HL-60 (cell line): ENCODE measurements around the gene SEC14L1.

Experiments
- DNase-seq, 2 experiments: peaks; one replicate each; pipeline ENCODE4 v3.0.0-alpha.2; 2010 to 2020; ENCODE audit warnings: low read depth in 1 of 2, low spot score in 1 of 2
- H3K27ac ChIP-seq: fragments of 250-450 bp; sonication (Bioruptor Pico); replicated peaks from 2 replicates; pipeline ENCODE4 v1.5.1; 2020; ENCODE audit warnings: mild to moderate bottlenecking, moderate library complexity
- H3K27me3 ChIP-seq: fragments of 250-450 bp; sonication (Bioruptor Pico); 2 replicates; pipeline ENCODE4 v1.5.1; 2021; ENCODE audit warnings: mild to moderate bottlenecking, moderate library complexity; ENCODE audit not compliant: insufficient read depth, poor library complexity, severe bottlenecking
- H3K4me3 ChIP-seq: replicated peaks from 2 replicates; pipeline ENCODE4 v1.5.1; 2011; ENCODE audit warnings: mild to moderate bottlenecking, control low read depth, low read length; ENCODE audit not compliant: insufficient read depth
- GABPA ChIP-seq: IDR thresholded peaks from 2 replicates; pipeline ENCODE4 v1.6.1; 2012; ENCODE audit warnings: low read depth
- POLR2AphosphoS5 ChIP-seq: IDR thresholded peaks from 2 replicates; pipeline ENCODE4 v1.6.1; 2012; ENCODE audit warnings: low read depth
- SPI1 ChIP-seq: IDR thresholded peaks from 2 replicates; pipeline ENCODE4 v1.6.1; 2012; ENCODE audit warnings: low read depth, mild to moderate bottlenecking, borderline replicate concordance
- TF ChIP-seq, protein P1 (sequence below): IDR thresholded peaks from one replicate; pipeline ENCODE4 v1.5.1; 2011; ENCODE audit warnings: low read length, control low read depth, inconsistent platforms; ENCODE audit not compliant: insufficient read depth
- TF ChIP-seq, protein P2 (sequence below): IDR thresholded peaks from 2 replicates; pipeline ENCODE4 v1.6.1; 2012; ENCODE audit warnings: low read depth; ENCODE audit not compliant: insufficient replicate concordance

SEC14L1 gene

GRCh38 chr17:77223642-77224420, 83.1 kb downstream of the SEC14L1 start:
- Histone ChIP-seq H3K27me3 (no peaks in the 10 kb centered on the region), H3K27ac (no peak overlapping the region), H3K4me3 (no peak overlapping the region)
- no peak for DNase-seq
- TF ChIP-seq GABPA: no peak
- TF ChIP-seq, protein P1, sequence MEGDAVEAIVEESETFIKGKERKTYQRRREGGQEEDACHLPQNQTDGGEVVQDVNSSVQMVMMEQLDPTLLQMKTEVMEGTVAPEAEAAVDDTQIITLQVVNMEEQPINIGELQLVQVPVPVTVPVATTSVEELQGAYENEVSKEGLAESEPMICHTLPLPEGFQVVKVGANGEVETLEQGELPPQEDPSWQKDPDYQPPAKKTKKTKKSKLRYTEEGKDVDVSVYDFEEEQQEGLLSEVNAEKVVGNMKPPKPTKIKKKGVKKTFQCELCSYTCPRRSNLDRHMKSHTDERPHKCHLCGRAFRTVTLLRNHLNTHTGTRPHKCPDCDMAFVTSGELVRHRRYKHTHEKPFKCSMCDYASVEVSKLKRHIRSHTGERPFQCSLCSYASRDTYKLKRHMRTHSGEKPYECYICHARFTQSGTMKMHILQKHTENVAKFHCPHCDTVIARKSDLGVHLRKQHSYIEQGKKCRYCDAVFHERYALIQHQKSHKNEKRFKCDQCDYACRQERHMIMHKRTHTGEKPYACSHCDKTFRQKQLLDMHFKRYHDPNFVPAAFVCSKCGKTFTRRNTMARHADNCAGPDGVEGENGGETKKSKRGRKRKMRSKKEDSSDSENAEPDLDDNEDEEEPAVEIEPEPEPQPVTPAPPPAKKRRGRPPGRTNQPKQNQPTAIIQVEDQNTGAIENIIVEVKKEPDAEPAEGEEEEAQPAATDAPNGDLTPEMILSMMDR: no peak
- TF ChIP-seq, protein P2, sequence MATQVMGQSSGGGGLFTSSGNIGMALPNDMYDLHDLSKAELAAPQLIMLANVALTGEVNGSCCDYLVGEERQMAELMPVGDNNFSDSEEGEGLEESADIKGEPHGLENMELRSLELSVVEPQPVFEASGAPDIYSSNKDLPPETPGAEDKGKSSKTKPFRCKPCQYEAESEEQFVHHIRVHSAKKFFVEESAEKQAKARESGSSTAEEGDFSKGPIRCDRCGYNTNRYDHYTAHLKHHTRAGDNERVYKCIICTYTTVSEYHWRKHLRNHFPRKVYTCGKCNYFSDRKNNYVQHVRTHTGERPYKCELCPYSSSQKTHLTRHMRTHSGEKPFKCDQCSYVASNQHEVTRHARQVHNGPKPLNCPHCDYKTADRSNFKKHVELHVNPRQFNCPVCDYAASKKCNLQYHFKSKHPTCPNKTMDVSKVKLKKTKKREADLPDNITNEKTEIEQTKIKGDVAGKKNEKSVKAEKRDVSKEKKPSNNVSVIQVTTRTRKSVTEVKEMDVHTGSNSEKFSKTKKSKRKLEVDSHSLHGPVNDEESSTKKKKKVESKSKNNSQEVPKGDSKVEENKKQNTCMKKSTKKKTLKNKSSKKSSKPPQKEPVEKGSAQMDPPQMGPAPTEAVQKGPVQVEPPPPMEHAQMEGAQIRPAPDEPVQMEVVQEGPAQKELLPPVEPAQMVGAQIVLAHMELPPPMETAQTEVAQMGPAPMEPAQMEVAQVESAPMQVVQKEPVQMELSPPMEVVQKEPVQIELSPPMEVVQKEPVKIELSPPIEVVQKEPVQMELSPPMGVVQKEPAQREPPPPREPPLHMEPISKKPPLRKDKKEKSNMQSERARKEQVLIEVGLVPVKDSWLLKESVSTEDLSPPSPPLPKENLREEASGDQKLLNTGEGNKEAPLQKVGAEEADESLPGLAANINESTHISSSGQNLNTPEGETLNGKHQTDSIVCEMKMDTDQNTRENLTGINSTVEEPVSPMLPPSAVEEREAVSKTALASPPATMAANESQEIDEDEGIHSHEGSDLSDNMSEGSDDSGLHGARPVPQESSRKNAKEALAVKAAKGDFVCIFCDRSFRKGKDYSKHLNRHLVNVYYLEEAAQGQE: no peak
- TF ChIP-seq SPI1: no peak
- TF ChIP-seq POLR2AphosphoS5: no peak

DNA sequence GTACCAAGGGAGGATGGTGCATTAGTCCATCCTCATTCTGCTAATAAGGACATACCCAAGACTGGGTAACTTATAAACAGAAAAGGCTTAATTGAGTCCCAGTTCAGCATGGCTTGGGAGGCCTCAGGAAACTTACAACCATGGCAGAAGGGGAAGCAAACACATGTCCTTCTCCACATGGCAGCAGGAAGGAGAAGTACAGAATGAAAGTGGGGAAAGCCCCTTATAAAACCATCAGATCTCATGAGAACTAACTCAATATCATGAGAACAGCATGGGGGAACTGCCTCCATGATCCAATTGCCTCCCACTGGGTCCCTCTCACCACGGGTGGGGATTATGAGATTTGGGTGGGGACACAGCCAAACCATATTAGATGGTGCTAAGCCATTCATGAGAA, 84.5 kb downstream of the SEC14L1 start:
- Histone ChIP-seq H3K27me3 (no peaks in the 10 kb centered on the region), H3K4me3 (no peak overlapping the region), H3K27ac (no peak overlapping the region)
- DNase-seq: no peak
- no peak for TF ChIP-seq POLR2AphosphoS5
- TF ChIP-seq, protein P1: no peak
- no peak for TF ChIP-seq SPI1
- TF ChIP-seq GABPA: no peak
- TF ChIP-seq, protein P2: no peak

DNA sequence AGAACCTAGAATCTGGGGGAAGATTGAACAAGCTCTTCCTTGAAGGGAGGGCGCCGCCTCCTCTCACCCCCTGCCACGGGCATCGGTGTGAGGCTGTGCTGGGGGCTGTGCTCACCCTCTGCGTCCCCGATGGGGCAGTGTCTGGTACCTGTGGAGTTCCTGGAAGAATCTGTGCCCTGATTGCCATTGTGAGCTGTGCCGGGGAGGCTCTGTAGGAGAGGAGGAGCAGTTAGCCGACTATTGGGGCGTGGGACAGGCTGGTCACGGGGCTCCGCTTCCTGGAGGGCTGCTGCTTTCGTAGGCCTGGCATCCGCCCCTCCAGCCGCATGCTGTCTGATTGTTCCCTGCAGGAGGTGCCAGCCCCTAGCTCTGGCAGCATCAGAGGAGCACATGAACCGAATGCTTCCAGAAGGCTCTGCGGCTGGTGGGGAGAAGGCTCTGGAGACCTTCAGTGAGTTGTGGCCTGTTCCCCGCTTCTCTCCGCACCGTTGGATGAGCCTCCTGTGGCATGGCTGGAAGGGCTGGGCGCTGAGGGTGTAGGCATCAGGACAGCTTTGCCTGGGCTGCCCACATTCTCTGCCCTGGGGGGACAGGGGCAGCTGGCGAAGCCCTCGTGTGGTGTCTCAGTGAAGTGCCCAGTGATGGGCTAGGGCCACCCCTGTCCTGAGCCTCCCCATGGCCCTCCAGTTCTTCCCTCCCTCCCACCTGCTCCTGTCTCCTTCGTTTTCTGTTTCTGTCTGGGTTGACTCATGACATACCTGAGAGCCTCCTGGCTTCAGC, 86.9 kb downstream of the SEC14L1 start:
- no peaks in the 10 kb centered on the region for H3K27me3 ChIP-seq
- no peak for DNase-seq
- no peak overlapping the region for H3K4me3 ChIP-seq
- TF ChIP-seq, protein P1: no peak
- no peak for TF ChIP-seq GABPA
- TF ChIP-seq, protein P2: no peak
- TF ChIP-seq POLR2AphosphoS5: no peak
- no peak for TF ChIP-seq SPI1
- H3K27ac ChIP-seq: no peak overlapping the region
